Ovary (tissue), 3 donors: Measurements from ENCODE around the gene ALOX12.

Source experiments
- CTCF ChIP-seq, 3 donors: fragments of 450-650 bp in 2 of 3; fragments of 200-600 bp in 1 of 3; IDR thresholded peaks; one replicate each; pipeline versions ENCODE4 v1.5.1 to v1.8.0; 2016 to 2022; ENCODE audit warnings: antibody characterized with exemption in 3 of 3, mild to moderate bottlenecking in 1 of 3
- POLR2A ChIP-seq: fragments of 450-650 bp; IDR thresholded peaks from one replicate; pipeline ENCODE4 v1.6.1; 2017; ENCODE audit warnings: antibody characterized with exemption, mild to moderate bottlenecking, moderate library complexity
- donor health status: DM: no; HTN: no; CAD: no.

GRCh38 chr17:7011415-7011814 is 15.6 kb downstream of the ALOX12 start:
- no peak for TF ChIP-seq CTCF (IDR thresholded peaks at IDR 0.05)
- TF ChIP-seq POLR2A: no peak
